ENCODE measurements around the gene POR. TPM values are rescaled to one million over a fixed set of nuclear protein-coding genes. Genes with fewer than 3 reads are reported as not detected.

Gene POR
- total and polyA plus RNA-seq, 2 donors (not counting 1 experiment from before 2014, with no cell fraction given): 68.4 to 78.4 TPM

DNA sequence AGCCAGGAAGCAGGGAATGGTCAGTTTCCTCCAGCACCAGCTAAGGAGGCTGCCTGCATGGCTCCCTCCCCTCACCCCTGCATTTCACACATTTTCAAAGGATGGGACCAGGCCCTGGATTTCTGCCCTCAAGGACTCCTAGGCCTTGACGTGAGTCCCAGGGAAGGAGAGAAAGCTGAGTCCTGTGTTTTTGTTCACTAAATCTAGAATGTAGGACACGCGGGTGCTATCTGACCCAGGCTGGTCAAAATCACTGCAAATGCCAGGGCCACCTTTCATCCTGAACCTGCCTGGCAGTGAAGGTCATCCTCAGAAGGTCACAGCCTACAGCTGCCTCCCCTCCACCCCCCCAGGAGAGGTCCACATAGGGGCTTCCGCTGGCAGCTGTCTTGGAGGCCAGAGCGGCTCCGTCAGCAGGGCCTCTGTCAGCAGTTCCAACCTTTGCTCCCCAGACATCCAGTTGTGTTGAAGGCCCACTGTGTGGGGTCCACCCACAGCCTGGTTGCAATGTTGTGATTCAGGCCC is 18.1 kb upstream of the POR start:
- no peaks in the 10 kb centered on the region for H3K27me3 ChIP-seq (replicated peaks in 1 of 4; ENCODE audit: control extremely low read depth in 1 of 4, control insufficient read depth in 3 of 4, insufficient read depth in 4 of 4, low read length in 3 of 4)
- H3K27ac ChIP-seq (ENCODE audit: low read length in 2 of 2): no peak overlapping the region
- Mint-ChIP-seq H3K4me1 (no peaks in the 10 kb centered on the region), H3K4me3 (no peak overlapping the region), H3K27ac (no peak overlapping the region), H3K27me3 (no peaks in the 10 kb centered on the region), H3K9me3 (ENCODE audit: insufficient read depth) (no peaks in the 10 kb centered on the region)
- no peaks in the 10 kb centered on the region for H3K36me3 ChIP-seq (replicated peaks in 1 of 2; ENCODE audit: control extremely low read depth in 1 of 2, control insufficient read depth in 1 of 2, extremely low read depth in 1 of 2, insufficient read depth in 2 of 2, low read length in 1 of 2)
- H2AFZ ChIP-seq (ENCODE audit: insufficient read depth, low read depth, low read length, poor library complexity, severe bottlenecking): no peak overlapping the region
- intact Hi-C loops (cut with micrococcal nuclease): no loop called here
- no peak for TF ChIP-seq EZH2 (IDR thresholded peaks at IDR 0.05; ENCODE audit: borderline replicate concordance, insufficient read depth, low read depth, low read length, poor library complexity, severe bottlenecking)
- TF ChIP-seq, protein P1, sequence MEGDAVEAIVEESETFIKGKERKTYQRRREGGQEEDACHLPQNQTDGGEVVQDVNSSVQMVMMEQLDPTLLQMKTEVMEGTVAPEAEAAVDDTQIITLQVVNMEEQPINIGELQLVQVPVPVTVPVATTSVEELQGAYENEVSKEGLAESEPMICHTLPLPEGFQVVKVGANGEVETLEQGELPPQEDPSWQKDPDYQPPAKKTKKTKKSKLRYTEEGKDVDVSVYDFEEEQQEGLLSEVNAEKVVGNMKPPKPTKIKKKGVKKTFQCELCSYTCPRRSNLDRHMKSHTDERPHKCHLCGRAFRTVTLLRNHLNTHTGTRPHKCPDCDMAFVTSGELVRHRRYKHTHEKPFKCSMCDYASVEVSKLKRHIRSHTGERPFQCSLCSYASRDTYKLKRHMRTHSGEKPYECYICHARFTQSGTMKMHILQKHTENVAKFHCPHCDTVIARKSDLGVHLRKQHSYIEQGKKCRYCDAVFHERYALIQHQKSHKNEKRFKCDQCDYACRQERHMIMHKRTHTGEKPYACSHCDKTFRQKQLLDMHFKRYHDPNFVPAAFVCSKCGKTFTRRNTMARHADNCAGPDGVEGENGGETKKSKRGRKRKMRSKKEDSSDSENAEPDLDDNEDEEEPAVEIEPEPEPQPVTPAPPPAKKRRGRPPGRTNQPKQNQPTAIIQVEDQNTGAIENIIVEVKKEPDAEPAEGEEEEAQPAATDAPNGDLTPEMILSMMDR (IDR thresholded peaks at IDR 0.05): no peak
- CTCF ChIA-PET: no interaction called here
- POLR2A ChIA-PET: no interaction called here
- no peak overlapping the region for H3K4me2 ChIP-seq (replicated peaks; ENCODE audit: low read depth, low read length, poor library complexity, severe bottlenecking)
- no peaks in the 10 kb centered on the region for H3K79me2 ChIP-seq (ENCODE audit: control insufficient read depth, insufficient read depth, low read length)
- H3K4me3 ChIP-seq (ENCODE audit: control extremely low read depth in 1 of 5, extremely low read depth in 1 of 5, insufficient read depth in 1 of 5, low read depth in 2 of 5, low read length in 4 of 5): no peak overlapping the region
- no peaks in the 10 kb centered on the region for H3K4me1 ChIP-seq (ENCODE audit: control insufficient read depth in 2 of 2, insufficient read depth in 2 of 2, low read length in 2 of 2)
- ATAC-seq (ENCODE audit: low read depth) (no peak), DNase-seq (no peak)
- WGBS (ENCODE audit: insufficient coverage): 91% methylated on average over 6 of the region's 6 CpGs
- no peak overlapping the region for H3K9ac ChIP-seq (ENCODE audit: low read length)
- H3K9me3 ChIP-seq (ENCODE audit: control extremely low read depth in 1 of 3, control insufficient read depth in 2 of 3, insufficient read depth in 1 of 3, low read length in 2 of 3): no peaks in the 10 kb centered on the region
- no peaks in the 10 kb centered on the region for H4K20me1 ChIP-seq (ENCODE audit: control insufficient read depth, insufficient read depth, low read length, poor library complexity, severe bottlenecking)

DNA sequence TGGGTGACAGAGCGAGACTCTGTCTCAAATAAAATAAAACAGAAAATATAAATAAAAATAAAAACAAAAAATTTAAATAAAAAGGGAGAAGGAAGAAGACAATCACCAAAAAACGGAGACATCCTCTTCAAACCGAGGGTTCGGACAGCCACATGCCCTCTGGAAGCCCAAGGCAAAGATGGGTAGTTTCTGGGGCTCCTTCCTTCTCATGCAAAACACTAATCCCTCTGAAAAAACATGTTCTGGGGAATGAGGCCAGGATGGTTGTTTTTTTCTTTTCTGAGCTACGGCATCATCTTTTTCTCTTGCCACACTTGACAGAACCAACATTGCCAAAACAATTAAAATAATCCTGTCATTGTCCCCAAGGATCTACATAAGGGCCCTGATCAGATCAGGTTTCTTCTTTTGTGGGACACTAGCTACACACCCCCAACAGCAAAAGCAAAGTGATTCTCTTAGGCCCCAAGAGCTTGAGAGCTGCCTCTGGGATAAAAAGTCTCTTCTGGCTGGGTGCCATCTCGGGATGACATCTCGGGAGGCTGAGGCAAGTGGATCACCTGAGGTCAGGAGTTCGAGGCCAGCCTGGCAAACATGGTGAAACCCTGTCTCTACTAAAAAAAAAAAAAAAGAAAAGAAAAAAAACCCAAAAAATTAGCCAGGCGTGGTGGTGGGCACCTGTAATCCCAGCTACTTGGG is 14.2 kb upstream of the POR start:
- Histone ChIP-seq H3K79me2 (ENCODE audit: control insufficient read depth, insufficient read depth, low read length) (no peaks in the 10 kb centered on the region), H3K4me3 (ENCODE audit: control extremely low read depth in 1 of 5, extremely low read depth in 1 of 5, insufficient read depth in 1 of 5, low read depth in 2 of 5, low read length in 4 of 5) (no peak overlapping the region), H3K36me3 (replicated peaks in 1 of 2; ENCODE audit: control extremely low read depth in 1 of 2, control insufficient read depth in 1 of 2, extremely low read depth in 1 of 2, insufficient read depth in 2 of 2, low read length in 1 of 2) (no peaks in the 10 kb centered on the region), H4K20me1 (ENCODE audit: control insufficient read depth, insufficient read depth, low read length, poor library complexity, severe bottlenecking) (no peaks in the 10 kb centered on the region), H3K9me3 (ENCODE audit: control extremely low read depth in 1 of 3, control insufficient read depth in 2 of 3, insufficient read depth in 1 of 3, low read length in 2 of 3) (no peaks in the 10 kb centered on the region), H3K4me2 (replicated peaks; ENCODE audit: low read depth, low read length, poor library complexity, severe bottlenecking) (no peak overlapping the region), H3K27ac (ENCODE audit: low read length in 2 of 2) (no peak overlapping the region), H3K27me3 (replicated peaks in 1 of 4; ENCODE audit: control extremely low read depth in 1 of 4, control insufficient read depth in 3 of 4, insufficient read depth in 4 of 4, low read length in 3 of 4) (no peaks in the 10 kb centered on the region), H3K4me1 (ENCODE audit: control insufficient read depth in 2 of 2, insufficient read depth in 2 of 2, low read length in 2 of 2) (no peaks in the 10 kb centered on the region), H2AFZ (ENCODE audit: insufficient read depth, low read depth, low read length, poor library complexity, severe bottlenecking) (no peak overlapping the region), H3K9ac (ENCODE audit: low read length) (no peak overlapping the region)
- ATAC-seq (ENCODE audit: low read depth): no peak
- no peak overlapping the region for H3K27ac Mint-ChIP-seq
- TF ChIP-seq EZH2 (IDR thresholded peaks at IDR 0.05; ENCODE audit: borderline replicate concordance, insufficient read depth, low read depth, low read length, poor library complexity, severe bottlenecking): no peak
- TF ChIP-seq, protein P1 (IDR thresholded peaks at IDR 0.05): no peak
- H3K27me3 Mint-ChIP-seq: no peaks in the 10 kb centered on the region
- DNase-seq: no peak
- H3K4me3 Mint-ChIP-seq: no peak overlapping the region
- H3K4me1 Mint-ChIP-seq: no peaks in the 10 kb centered on the region
- H3K9me3 Mint-ChIP-seq (ENCODE audit: insufficient read depth): no peaks in the 10 kb centered on the region
- intact Hi-C loops (cut with micrococcal nuclease): no loop called here
- WGBS (ENCODE audit: insufficient coverage): 96% methylated on average over 4 of the region's 9 CpGs
- ChIA-PET POLR2A (no interaction called here), CTCF (no interaction called here)
